OCI-LY7 (cell line): ENCODE results near the gene PCP4L1. TPM values are rescaled to one million over a fixed set of nuclear protein-coding genes. Genes with fewer than 3 reads are reported as not detected.
A peak's percentile ranks its signal among the peaks of the same experiment; 100 is the strongest.

Experiments
- BruUV-seq: library from RNA; stranded (reverse); fragments of 400-500 nt; replicated peaks from 2 replicates; lab custom pipeline; 2021; lab: Mats Ljungman, UMichigan
- CTCF ChIA-PET: fragments of 300-600 bp; sonication (Branson Sonifier 250); formaldehyde crosslinking; loops from one replicate; lab custom pipeline; 2022; ENCODE audit warnings: antibody characterized with exemption; ENCODE audit not compliant: unreplicated experiment; lab: Charles Lee
- POLR2A ChIA-PET: fragments of 300-600 bp; sonication (Branson Sonifier 250); formaldehyde crosslinking; loops from one replicate; lab custom pipeline; 2022; ENCODE audit warnings: antibody characterized with exemption; lab: Charles Lee
- DNase-seq: peaks from one replicate; pipeline ENCODE4 v3.0.0-alpha.2; 2015; ENCODE audit warnings: low spot score
- H2AFZ ChIP-seq: fragments of 200-600 bp; sonication (generic), shearing (Covaris generic); 2 replicates; pipeline ENCODE4 v1.6.1; 2014; ENCODE audit warnings: mild to moderate bottlenecking, antibody characterized with exemption, low read length, moderate library complexity
- H3K27ac ChIP-seq: fragments of 200-600 bp; sonication (generic); 2 replicates; pipeline ENCODE4 v1.5.1; 2014; ENCODE audit warnings: mixed run types, low read depth, mild to moderate bottlenecking, moderate library complexity, low read length, inconsistent platforms; ENCODE audit not compliant: poor library complexity, severe bottlenecking
- H3K36me3 ChIP-seq: fragments of 200-600 bp; sonication (generic); 2 replicates; pipeline ENCODE4 v1.6.1; 2014; ENCODE audit warnings: mild to moderate bottlenecking, antibody characterized with exemption, low read length, moderate library complexity, mixed read lengths; ENCODE audit not compliant: insufficient read depth
- H3K4me1 ChIP-seq: fragments of 200-600 bp; sonication (generic); 2 replicates; pipeline ENCODE4 v1.5.1; 2014; ENCODE audit warnings: mild to moderate bottlenecking, low read length; ENCODE audit not compliant: insufficient read depth, poor library complexity, severe bottlenecking
- H3K4me2 ChIP-seq: fragments of 200-600 bp; sonication (generic); 2 replicates; pipeline ENCODE4 v1.6.1; 2014; ENCODE audit warnings: mild to moderate bottlenecking, low read length
- H3K4me3 ChIP-seq: fragments of 200-600 bp; sonication (generic); 2 replicates; pipeline ENCODE4 v1.5.1; 2014; ENCODE audit warnings: mild to moderate bottlenecking, low read depth, low read length; ENCODE audit not compliant: poor library complexity, severe bottlenecking
- H3K79me2 ChIP-seq: fragments of 200-600 bp; sonication (generic); 2 replicates; pipeline ENCODE4 v1.6.1; 2016; ENCODE audit warnings: low read depth, mild to moderate bottlenecking, low read length, moderate library complexity, mixed read lengths; ENCODE audit not compliant: insufficient read depth
- H3K9me2 ChIP-seq: fragments of 200-600 bp; sonication (generic); 2 replicates; pipeline ENCODE4 v1.6.1; 2016; ENCODE audit warnings: mild to moderate bottlenecking, low read length, mixed read lengths; ENCODE audit not compliant: insufficient read depth
- H3K9me3 ChIP-seq: fragments of 200-600 bp; sonication (generic); 2 replicates; pipeline ENCODE4 v1.6.1; 2014; ENCODE audit warnings: mild to moderate bottlenecking, mixed run types, low read length, mixed read lengths
- H4K20me1 ChIP-seq: fragments of 200-600 bp; sonication (generic); 2 replicates; pipeline ENCODE4 v1.6.1; 2014; ENCODE audit warnings: mild to moderate bottlenecking, antibody characterized with exemption, low read length, moderate library complexity, mixed read lengths; ENCODE audit not compliant: insufficient read depth
- EZH2phosphoT487 ChIP-seq: fragments of 200-600 bp; sonication (generic); IDR thresholded peaks from 2 replicates; pipeline ENCODE4 v1.6.1; 2018; ENCODE audit warnings: low read depth, borderline replicate concordance, mild to moderate bottlenecking, mixed run types, antibody characterized with exemption, low read length, moderate library complexity, mixed read lengths
- intact Hi-C: fragments of 100-400 bp; cut with micrococcal nuclease; formaldehyde crosslinking; loops from one replicate; pipeline ENCODE4 v1.10.0; 2022; ENCODE audit not compliant: unreplicated experiment
- total RNA-seq, 2 experiments: library from RNA; depleted of rRNA in 1 of 2; stranded (reverse); fragments of >200 nt in 1 of 2; shearing (Covaris generic) in 1 of 2; gene quantifications; 2 replicates each; pipeline ENCODE4 v1.2.3, GENCODE V29; 2014 to 2022
- TF ChIP-seq, protein P1 (sequence below): fragments of 200-600 bp; sonication (generic); conservative IDR thresholded peaks from 2 replicates; pipeline ENCODE4 v1.5.1; 2014; ENCODE audit warnings: mild to moderate bottlenecking, antibody characterized with exemption, low read length, moderate library complexity, mixed read lengths

The PCP4L1 gene
- total RNA-seq, 2 experiments from 2014 or later, result not detected

DNA sequence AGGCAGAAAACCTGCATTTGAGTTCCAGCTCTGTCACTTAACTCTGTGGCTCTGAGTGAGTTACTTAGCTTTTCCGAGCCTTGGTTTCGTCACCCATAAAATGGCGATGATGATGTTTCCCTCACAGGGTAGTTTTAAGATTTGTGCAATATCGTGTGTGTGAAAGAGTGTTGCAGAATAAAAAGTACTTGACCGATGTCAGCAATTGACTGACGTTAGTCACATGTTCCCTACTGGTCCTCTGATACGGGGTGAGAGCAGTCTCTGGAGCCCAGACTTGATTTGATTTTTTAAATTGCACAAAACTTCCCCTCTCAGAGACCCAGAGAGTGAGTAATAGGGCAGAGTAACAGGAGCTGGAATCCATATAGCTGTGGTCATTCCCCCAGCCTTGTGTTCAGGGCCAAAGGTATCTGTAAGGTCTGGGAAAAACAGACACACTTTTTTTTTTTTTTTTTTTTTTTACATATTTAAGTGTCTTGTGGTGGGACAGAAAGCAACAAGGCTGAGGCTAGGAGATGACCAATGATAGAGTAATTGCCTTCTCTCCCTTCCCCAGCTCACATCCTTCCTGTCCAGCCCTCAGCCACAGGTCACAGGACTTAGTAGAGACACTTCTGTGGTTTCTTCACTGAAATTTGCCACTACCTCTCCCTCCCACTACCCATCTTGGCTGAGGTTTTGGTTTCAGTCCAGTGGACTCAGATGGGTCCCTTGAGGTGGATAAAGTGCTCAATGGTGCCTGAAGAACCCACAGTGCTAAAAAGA is 41.4 kb upstream of the PCP4L1 start:
- no peaks in the 10 kb centered on the region for H3K9me2 ChIP-seq
- CTCF ChIA-PET, result interaction anchor here (2.2 kb wide), 1 partner anchor 9 kb away, joined by 9 read pairs; the partner anchor contains the start of gene TOMM40L
- DNase-seq, result peak; percentile 80
- H3K79me2 ChIP-seq, result no peaks in the 10 kb centered on the region
- no peaks in the 10 kb centered on the region for H3K9me3 ChIP-seq
- H4K20me1 ChIP-seq, result no peaks in the 10 kb centered on the region
- H3K4me1 ChIP-seq, result peaks cover 34% of the 10 kb centered on the region
- peaks cover 24% of the 10 kb centered on the region for H3K36me3 ChIP-seq
- peak overlapping the region; percentile 68; the same call in 1 of the 2 replicates for H2AFZ ChIP-seq
- H3K27ac ChIP-seq, result peak overlapping the region; percentile 44
- intact Hi-C loops, result no loop called here
- TF ChIP-seq, protein P1, sequence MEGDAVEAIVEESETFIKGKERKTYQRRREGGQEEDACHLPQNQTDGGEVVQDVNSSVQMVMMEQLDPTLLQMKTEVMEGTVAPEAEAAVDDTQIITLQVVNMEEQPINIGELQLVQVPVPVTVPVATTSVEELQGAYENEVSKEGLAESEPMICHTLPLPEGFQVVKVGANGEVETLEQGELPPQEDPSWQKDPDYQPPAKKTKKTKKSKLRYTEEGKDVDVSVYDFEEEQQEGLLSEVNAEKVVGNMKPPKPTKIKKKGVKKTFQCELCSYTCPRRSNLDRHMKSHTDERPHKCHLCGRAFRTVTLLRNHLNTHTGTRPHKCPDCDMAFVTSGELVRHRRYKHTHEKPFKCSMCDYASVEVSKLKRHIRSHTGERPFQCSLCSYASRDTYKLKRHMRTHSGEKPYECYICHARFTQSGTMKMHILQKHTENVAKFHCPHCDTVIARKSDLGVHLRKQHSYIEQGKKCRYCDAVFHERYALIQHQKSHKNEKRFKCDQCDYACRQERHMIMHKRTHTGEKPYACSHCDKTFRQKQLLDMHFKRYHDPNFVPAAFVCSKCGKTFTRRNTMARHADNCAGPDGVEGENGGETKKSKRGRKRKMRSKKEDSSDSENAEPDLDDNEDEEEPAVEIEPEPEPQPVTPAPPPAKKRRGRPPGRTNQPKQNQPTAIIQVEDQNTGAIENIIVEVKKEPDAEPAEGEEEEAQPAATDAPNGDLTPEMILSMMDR, result no peak
- TF ChIP-seq EZH2phosphoT487, result no peak
- peak overlapping the region; percentile 56 for H3K4me2 ChIP-seq
- no TSS peak for BruUV-seq
- POLR2A ChIA-PET, result interaction anchor here (1.0 to 4.4 kb wide), 7 partner anchors 8 to 85 kb away, joined by 3 to 22 read pairs (median 4); partner anchors contain the start of genes NDUFS2 and TOMM40L
- H3K4me3 ChIP-seq, result peak overlapping the region; percentile 20

DNA sequence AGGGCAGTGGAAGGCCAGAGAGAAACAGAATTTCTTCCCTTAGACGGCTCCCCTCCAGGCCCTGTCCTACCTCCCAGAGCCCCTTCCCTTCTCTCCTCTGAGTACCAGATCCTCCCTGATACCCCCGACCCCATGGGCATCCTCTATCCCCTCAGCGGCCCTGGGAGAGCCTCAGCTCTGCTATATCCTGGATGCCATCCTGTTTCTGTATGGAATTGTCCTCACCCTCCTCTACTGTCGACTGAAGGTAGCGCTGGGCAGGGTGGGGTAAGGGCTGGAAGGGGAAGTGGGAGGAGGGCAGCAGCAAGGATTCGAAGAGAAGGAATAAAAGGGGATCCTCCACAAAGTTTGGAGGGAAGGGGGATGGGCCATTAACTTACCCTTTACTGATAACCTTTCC is 40.7 kb upstream of the PCP4L1 start:
- TF ChIP-seq, protein P1, result no peak
- no peak for TF ChIP-seq EZH2phosphoT487
- H3K4me2 ChIP-seq, result peak overlapping the region; percentile 56
- peak overlapping the region; percentile 68; the same call in 1 of the 2 replicates for H2AFZ ChIP-seq
- ChIA-PET CTCF (interaction anchor here (0.6 to 2.2 kb wide), 2 partner anchors 8 to 14 kb away, joined by 3 to 9 read pairs; partner anchors contain the start of gene TOMM40L), POLR2A (interaction anchor here (1.0 to 4.4 kb wide), 5 partner anchors 8 to 84 kb away, joined by 3 to 22 read pairs (median 9); partner anchors contain the start of genes NDUFS2 and TOMM40L)
- peaks cover 18% of the 10 kb centered on the region for H3K36me3 ChIP-seq
- no peak for DNase-seq
- H4K20me1 ChIP-seq, result no peaks in the 10 kb centered on the region
- no peaks in the 10 kb centered on the region for H3K9me2 ChIP-seq
- H3K9me3 ChIP-seq, result no peaks in the 10 kb centered on the region
- H3K4me3 ChIP-seq, result peak overlapping the region; percentile 20
- H3K27ac ChIP-seq, result peak overlapping the region; percentile 44
- H3K4me1 ChIP-seq, result peaks cover 34% of the 10 kb centered on the region
- H3K79me2 ChIP-seq, result no peaks in the 10 kb centered on the region
- intact Hi-C loops, result no loop called here
- BruUV-seq, result no TSS peak
